K562 (cell line): ENCODE data around the gene DPYSL4. TPM values are rescaled to one million over a fixed set of nuclear protein-coding genes. Genes with fewer than 3 reads are reported as not detected.

Experiments used
- ATAC-seq: fragments of 200-7000 bp; cut with Tn5 transposase; 3 replicates; pipeline ENCODE4 v1.9.1; 2020; ENCODE audit warnings: moderate library complexity
- BruUV-seq: library from RNA; stranded (reverse); fragments of 400-500 nt; replicated peaks from 2 replicates; lab custom pipeline; 2021; lab: Mats Ljungman, UMichigan
- CTCF ChIA-PET: fragments of 300-600 bp; formaldehyde crosslinking; extraction: SDS; loops from one replicate; lab custom pipeline; 2021; ENCODE audit warnings: low intra/inter-chr PET ratio; lab: Yijun Ruan, JAX
- POLR2A ChIA-PET: fragments of 300-600, 350-650 bp; sonication (Branson Sonifier 250); formaldehyde crosslinking; extraction: SDS; loops from one replicate; lab custom pipeline; 2021; ENCODE audit warnings: antibody characterized with exemption, inconsistent platforms; lab: Yijun Ruan, JAX
- DNase-seq, 4 experiments: peaks; one replicate each; pipeline versions ENCODE4 v3.0.0 to v3.0.0-alpha.2; 2011 to 2018; ENCODE audit warnings: low spot score in 3 of 4, mixed read lengths in 3 of 4; ENCODE audit errors: extremely low read depth in 1 of 4
- FAIRE-seq: peaks from 2 replicates; lab custom pipeline; 2011; peaks lifted over from hg19 to GRCh38; lab: Jason Lieb, UNC
- H2AFZ ChIP-seq: 2 replicates; pipeline ENCODE4 v1.6.0; 2011; ENCODE audit warnings: low read depth, low read length, control low read depth, inconsistent platforms
- H3K27ac ChIP-seq: fragments of 200-600 bp; 3 replicates; pipeline ENCODE4 v1.8.0; 2011; ENCODE audit warnings: low read depth, mild to moderate bottlenecking, control low read depth, inconsistent platforms, low read length, moderate library complexity, mixed read lengths; ENCODE audit errors: extremely low read depth
- H3K27me3 ChIP-seq, 2 experiments: fragments of 300-600 bp in 1 of 2; 2 replicates in 1 of 2; 3 replicates in 1 of 2; pipeline versions ENCODE4 v1.6.0 to v1.8.0; 2011; ENCODE audit warnings: inconsistent platforms in 2 of 2, low read length in 2 of 2, mild to moderate bottlenecking in 1 of 2, mixed read lengths in 1 of 2, moderate library complexity in 1 of 2; ENCODE audit not compliant: control insufficient read depth in 2 of 2, insufficient read depth in 2 of 2
- H3K36me3 ChIP-seq: fragments of 300-600 bp; 3 replicates; pipeline ENCODE4 v1.8.0; 2011; ENCODE audit warnings: mild to moderate bottlenecking, low read length, inconsistent platforms; ENCODE audit not compliant: control insufficient read depth, insufficient read depth
- H3K4me1 ChIP-seq, 2 experiments: fragments of 200-600 bp in 1 of 2; replicated peaks in 1 of 2; 2 replicates in 1 of 2; 3 replicates in 1 of 2; pipeline versions ENCODE4 v1.5.1 to v1.8.0; 2011; ENCODE audit warnings: inconsistent platforms in 2 of 2, low read length in 2 of 2, mild to moderate bottlenecking in 1 of 2, mixed read lengths in 1 of 2, moderate library complexity in 1 of 2; ENCODE audit not compliant: control insufficient read depth in 2 of 2, insufficient read depth in 2 of 2
- H3K4me2 ChIP-seq: 2 replicates; pipeline ENCODE4 v1.6.1; 2011; ENCODE audit warnings: low read length, control low read depth, inconsistent platforms, mixed read lengths; ENCODE audit not compliant: insufficient read depth
- H3K4me3 ChIP-seq: fragments of 200-600 bp; sonication (generic), shearing (Covaris generic); 2 replicates; pipeline ENCODE4 v1.5.1; 2016; ENCODE audit warnings: control low read depth, inconsistent platforms
- H3K79me2 ChIP-seq: fragments of 200-600 bp; 3 replicates; pipeline ENCODE4 v1.8.0; 2011; ENCODE audit warnings: low read length, inconsistent platforms; ENCODE audit not compliant: control insufficient read depth, insufficient read depth
- H3K9ac ChIP-seq, 2 experiments: 2 replicates each; pipeline versions ENCODE4 v1.6.0 to v1.6.1; 2011; ENCODE audit warnings: low read depth in 2 of 2, low read length in 2 of 2, control low read depth in 1 of 2, inconsistent platforms in 1 of 2, mild to moderate bottlenecking in 1 of 2, mixed read lengths in 1 of 2; ENCODE audit not compliant: insufficient read depth in 1 of 2
- H3K9me1 ChIP-seq: one replicate; pipeline ENCODE4 v1.6.0; 2011; ENCODE audit warnings: inconsistent platforms, mild to moderate bottlenecking, low read length, moderate library complexity; ENCODE audit not compliant: control insufficient read depth, insufficient read depth
- H3K9me3 ChIP-seq: replicated peaks from 2 replicates; pipeline ENCODE4 v1.5.1; 2011; ENCODE audit warnings: low read depth, low read length, inconsistent platforms; ENCODE audit not compliant: control insufficient read depth, insufficient read depth
- H4K20me1 ChIP-seq: replicated peaks from 2 replicates; pipeline ENCODE4 v1.6.1; 2011; ENCODE audit warnings: low read length, inconsistent platforms, mixed read lengths; ENCODE audit not compliant: control insufficient read depth, insufficient read depth
- BCOR ChIP-seq: fragments of 450-650 bp; IDR thresholded peaks from 2 replicates; pipeline ENCODE4 v1.6.1; 2016
- CREBBP ChIP-seq: IDR thresholded peaks from one replicate; pipeline ENCODE4 v1.6.1; 2012; ENCODE audit warnings: low read depth, mild to moderate bottlenecking, control low read depth, inconsistent platforms, low read length
- UBTF ChIP-seq, 2 experiments: IDR thresholded peaks; 2 replicates each; pipeline ENCODE4 v1.6.1; 2012; ENCODE audit warnings: improper control_type of control experiment in 2 of 2, low read depth in 2 of 2, low read length in 2 of 2, borderline replicate concordance in 1 of 2
- ZNF263 ChIP-seq: sonication (generic); formaldehyde crosslinking; IDR thresholded peaks from 2 replicates; pipeline ENCODE4 v1.8.0; 2022; ENCODE audit warnings: mild to moderate bottlenecking, missing genetic modification reagents, borderline replicate concordance
- WGBS: fragments of 100-300 bp; shearing (Covaris generic); methylation state at CpG from one replicate; pipeline ENCODE4 v1.1.6; 2016; ENCODE audit warnings: low coverage, mixed read lengths; ENCODE audit not compliant: insufficient coverage; ENCODE audit errors: missing lambda C conversion rate; 5-methylcytosine and 5-hydroxymethylcytosine counted together
- in situ Hi-C: fragments of 300-500 bp; cut with MboI; formaldehyde crosslinking; loops from 4 replicates; pipeline ENCODE4 v1.15.0; 2018; ENCODE audit warnings: inconsistent platforms, mixed read lengths
- intact Hi-C: fragments of 100-400 bp; cut with micrococcal nuclease; formaldehyde crosslinking; loops from 2 replicates; pipeline ENCODE4 v1.14.2; 2022
- polyA plus RNA-seq, 8 experiments: library from polyadenylated mRNA; depleted of rRNA in 4 of 8; stranded (reverse) in 5 of 8; unstranded in 3 of 8; fragments of >200 nt; fragmentation: Nextera tagmentation in 2 of 8; fragmentation: Illumina TruSeq in 1 of 8; extraction: Ambion mirVana in 2 of 8; extraction: Trizol in 1 of 8; gene quantifications; 2 replicates each; pipeline versions ENCODE4 v1.2.1 to v1.2.3, GENCODE V29; 2011 to 2014; ENCODE audit warnings: inconsistent platforms in 1 of 8, missing spikeins in 1 of 8
- total RNA-seq, 7 experiments: library from RNA; depleted of rRNA in 6 of 7; stranded (reverse); fragments of >200 nt in 6 of 7; fragmentation: Illumina TruSeq in 2 of 7; extraction: Trizol in 2 of 7; gene quantifications; 2 replicates each; pipeline versions ENCODE4 v1.2.1 to v1.2.3, GENCODE V29; 2011 to 2021; ENCODE audit warnings: low replicate concordance in 1 of 7

The DPYSL4 gene
- total and polyA plus RNA-seq, 9 of the 15 experiments (the other 6 are each of a cell fraction or from before 2014, with no cell fraction given), result 0.03 TPM; not detected in 8

GRCh38 chr10:132164761-132165278 is 21.9 kb upstream of the DPYSL4 start:
- intact Hi-C loops, result no loop called here
- peaks cover 5% of the 10 kb centered on the region; the same call in 1 of the 2 replicates for H4K20me1 ChIP-seq
- H3K9me3 ChIP-seq, result no peaks in the 10 kb centered on the region
- H3K36me3 ChIP-seq, result no peaks in the 10 kb centered on the region
- ATAC-seq, result peak; percentile 69
- peaks cover 0 to 19% of the 10 kb centered on the region in 2 experiments; a peak in 3 of 5 replicates for H3K4me1 ChIP-seq
- no peak overlapping the region for H3K4me2 ChIP-seq
- ChIA-PET CTCF (no interaction called here), POLR2A (no interaction called here)
- no TSS peak for BruUV-seq
- H3K79me2 ChIP-seq, result no peaks in the 10 kb centered on the region
- H3K9me1 ChIP-seq, result no peaks in the 10 kb centered on the region
- no peak for FAIRE-seq
- no peak overlapping the region for H3K27ac ChIP-seq
- WGBS, result 5% methylated on average over 13 of the region's 20 CpGs
- no peak overlapping the region for H3K4me3 ChIP-seq
- DNase-seq, result peak in 3 of 4 experiments; percentile 14 to 16 (median 14)
- peaks cover 2 to 39% of the 10 kb centered on the region in 2 experiments; a peak in 4 of 5 replicates for H3K27me3 ChIP-seq
- in situ Hi-C loops, result no loop called here
- no peak for TF ChIP-seq BCOR
- 0 out of 4 replicates have a peak, but pooled peaks of 1 of the 2 experiments have one; percentile 39 for TF ChIP-seq UBTF (IDR thresholded peaks at IDR 0.05; ENCODE audit: borderline replicate concordance in 1 of 2, low read depth in 2 of 2, low read length in 2 of 2)
- TF ChIP-seq ZNF263, result peak; percentile 52; the same call in 1 of the 2 replicates
- TF ChIP-seq CREBBP, result no peak
- TF ChIP-seq, all 486 proteins: peak for 2
- Histone ChIP-seq H3K9ac (no peak overlapping the region), H2AFZ (no peak overlapping the region)
